GM18526 (cell line): Measurements from ENCODE around the gene BCAR1.

ENCODE experiments used
- POLR2A ChIP-seq: IDR thresholded peaks from 3 replicates; pipeline ENCODE4 v1.6.1; 2011; ENCODE audit not compliant: insufficient read length; ENCODE audit errors: extremely low read depth

Gene BCAR1

GRCh38 chr16:75236736-75237397 lies 14.6 kb downstream of the BCAR1 start:
- no peak for TF ChIP-seq POLR2A

- TF ChIP-seq POLR2A: no peak
Observed at GRCh38 chr16:75236232-75236631, 15.2 kb downstream of the BCAR1 start.

- TF ChIP-seq POLR2A: no peak
Observed at GRCh38 chr16:75235721-75236193, 15.7 kb downstream of the BCAR1 start.

- TF ChIP-seq POLR2A: no peak
Observed at GRCh38 chr16:75234856-75235696, 16.3 kb downstream of the BCAR1 start.

- no peak for TF ChIP-seq POLR2A
Observed at GRCh38 chr16:75233611-75233938, 17.8 kb downstream of the BCAR1 start.

GRCh38 chr16:75231570-75231969 lies 19.9 kb downstream of the BCAR1 start:
- TF ChIP-seq POLR2A: no peak

- no peak for TF ChIP-seq POLR2A
Observed at GRCh38 chr16:75230471-75231110, 20.8 kb downstream of the BCAR1 start.

GRCh38 chr16:75229172-75230031 lies 22.0 kb downstream of the BCAR1 start:
- TF ChIP-seq POLR2A: no peak

- TF ChIP-seq POLR2A: no peak
Observed at GRCh38 chr16:75228143-75228976, 23.1 kb downstream of the BCAR1 start.

- TF ChIP-seq POLR2A: no peak
Observed at GRCh38 chr16:75227361-75228142, 23.9 kb downstream of the BCAR1 start.

- no peak for TF ChIP-seq POLR2A
Observed at GRCh38 chr16:75226550-75227360, 24.7 kb downstream of the BCAR1 start.

GRCh38 chr16:75225678-75226515 lies 25.5 kb downstream of the BCAR1 start:
- TF ChIP-seq POLR2A: no peak
